Activated CD4-positive, alpha-beta T cell treated with anti-CD3 and anti-CD28 coated beads, Interleukin-2, amount 50 U/mL, for 4 hours (primary cell): Measurements from ENCODE around the gene FRYL.
"Not testable (repeated sequence)": the region's sequence is repeated elsewhere in the genome, so short reads cannot be mapped to it uniquely, and the experiment has no call there.

Experiments used
- DNase-seq, 2 experiments: peaks; one replicate each; pipeline ENCODE4 v3.0.0-alpha.2; 2020

Gene FRYL

DNA sequence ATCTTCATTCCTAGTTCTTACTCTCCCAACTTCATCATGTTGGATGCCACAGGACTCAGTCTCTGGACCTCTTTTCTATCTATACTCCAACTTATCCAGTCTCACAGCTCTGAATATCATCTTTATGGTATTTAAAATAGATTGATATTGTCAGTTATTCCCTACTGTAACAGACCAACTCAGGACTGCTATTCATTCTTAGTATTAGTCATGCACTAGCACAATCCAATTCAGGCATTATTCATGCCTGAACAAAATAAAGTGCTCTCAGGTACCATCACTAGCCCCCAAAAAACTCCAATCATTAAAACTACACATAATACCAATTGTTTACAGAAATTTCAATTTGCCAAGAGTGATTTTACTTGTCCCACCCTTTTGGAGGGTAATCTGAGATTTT lies 37.7 kb downstream of the FRYL start:
- DNase-seq = no peak

DNA sequence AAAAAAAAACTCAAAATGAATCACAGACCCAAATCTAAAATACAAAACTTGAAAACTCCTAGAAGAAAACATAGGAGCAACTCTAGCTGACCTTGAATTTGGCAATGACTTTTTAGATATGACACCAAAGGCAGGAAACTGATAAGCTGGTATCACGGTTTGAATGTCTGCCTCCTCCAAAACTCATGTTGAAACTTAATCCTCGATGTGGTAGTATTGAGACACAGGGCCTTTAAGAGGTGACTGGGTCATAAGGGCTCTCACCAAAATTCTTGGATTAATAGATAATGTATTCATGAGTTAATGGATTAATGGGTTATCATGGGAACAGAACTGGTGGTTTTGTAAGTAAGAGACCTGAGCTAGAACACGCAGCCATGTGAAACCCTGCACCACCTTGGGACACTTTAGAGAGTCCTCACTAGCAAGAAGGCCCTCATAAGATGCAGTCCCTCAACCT lies 40.5 kb downstream of the FRYL start:
- no peak for DNase-seq

DNA sequence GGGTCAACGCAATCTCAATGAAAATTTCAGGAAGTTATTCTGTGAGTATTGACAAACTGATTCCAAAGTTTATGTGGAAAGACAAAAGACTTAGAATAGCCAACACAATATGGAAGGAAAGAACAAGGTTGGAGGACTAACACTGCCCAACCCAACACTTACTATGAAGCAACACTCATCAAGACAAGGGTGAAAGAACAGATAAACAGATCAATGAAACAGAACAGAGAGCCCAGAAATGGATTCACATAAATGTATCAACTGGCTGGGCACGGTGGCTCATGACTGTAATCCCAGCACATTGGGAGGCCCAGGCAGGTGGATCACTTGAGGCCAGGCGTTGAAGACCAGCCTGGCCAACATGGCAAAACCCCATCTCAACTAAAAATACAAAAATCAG lies 41.2 kb downstream of the FRYL start:
- DNase-seq = no peak

DNA sequence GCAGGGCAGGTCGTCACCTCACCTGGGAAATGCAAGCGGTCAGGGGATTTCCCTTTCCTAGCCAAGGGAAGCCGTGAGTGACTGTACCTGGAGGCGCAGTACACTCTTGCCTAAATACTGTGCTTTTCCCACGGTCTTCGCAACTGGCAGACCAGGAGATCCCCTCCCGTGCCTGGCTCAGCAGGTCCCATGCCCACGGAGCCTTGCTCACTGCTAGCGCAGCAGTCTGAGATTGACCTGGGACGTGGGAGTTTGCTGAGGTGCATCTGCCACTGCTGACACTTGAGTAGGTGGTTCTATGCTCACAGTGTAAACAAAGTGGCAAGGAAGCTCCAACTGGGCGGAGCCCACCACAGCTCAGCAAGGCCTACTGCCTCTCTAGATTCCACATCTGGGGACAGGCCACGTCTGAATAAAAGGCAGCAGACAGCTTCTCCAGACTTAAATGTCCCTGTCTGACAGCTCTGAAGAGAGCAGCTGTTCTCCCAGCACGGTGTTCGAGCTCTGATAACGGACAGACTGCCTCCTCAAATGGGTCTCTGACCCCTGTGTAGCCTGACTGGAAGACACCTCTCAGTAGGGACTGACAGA lies 51.1 kb downstream of the FRYL start:
- peak; percentile 46 to 52 for DNase-seq

DNA sequence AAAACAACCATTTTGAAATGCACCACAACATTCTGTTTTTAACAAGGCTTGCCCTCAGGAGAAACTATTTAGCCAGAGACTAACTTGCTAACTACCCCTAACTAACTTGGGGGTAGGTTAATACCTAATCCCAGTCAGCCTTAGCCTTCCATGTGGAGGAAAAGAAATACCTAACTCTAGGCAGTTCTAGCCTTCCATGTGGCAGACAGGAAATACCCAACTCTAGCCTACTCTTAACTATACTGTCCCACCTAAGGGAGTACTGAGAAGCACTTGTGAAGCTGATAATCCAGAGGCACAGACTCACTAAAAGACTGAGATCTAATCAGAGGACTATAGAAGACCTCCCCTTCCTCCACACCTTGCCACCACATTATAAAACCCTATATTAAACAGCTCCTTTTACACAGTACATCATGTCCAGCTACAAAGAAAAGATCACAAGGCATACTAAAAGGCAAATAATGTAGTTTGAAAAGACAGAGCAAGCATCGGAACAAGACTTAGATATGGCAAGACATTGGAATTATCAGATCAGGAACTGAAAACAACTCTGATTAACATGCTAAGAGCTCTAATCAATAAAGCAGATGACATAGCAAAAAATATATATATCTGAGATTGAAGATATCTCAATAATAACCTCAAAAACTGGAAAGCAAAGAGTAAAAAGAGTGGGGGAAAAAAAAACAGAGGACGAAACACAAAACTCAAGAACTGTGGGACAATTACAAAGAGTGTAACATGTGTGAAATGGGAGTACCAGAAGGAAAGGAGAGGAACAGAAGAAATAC lies 52.2 kb downstream of the FRYL start:
- DNase-seq = no peak

DNA sequence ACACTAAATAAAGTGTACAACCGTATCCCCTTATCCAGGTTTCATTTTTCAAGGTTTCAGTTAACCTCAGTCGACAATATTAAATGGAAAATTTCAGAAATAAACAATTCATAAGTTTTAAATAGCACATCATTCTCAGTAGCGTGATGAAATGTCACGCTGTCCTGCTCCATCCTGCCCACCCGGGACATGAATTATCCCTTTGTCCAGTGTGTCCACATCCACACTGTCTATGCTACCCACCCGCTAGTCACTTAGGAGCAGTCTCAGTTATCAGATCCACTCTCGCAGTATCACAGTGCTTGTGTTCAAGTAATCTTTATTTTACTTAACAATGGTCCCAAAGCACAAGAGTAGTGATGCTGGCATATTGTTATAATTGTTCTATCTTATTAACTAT lies 54.7 kb downstream of the FRYL start:
- no peak for DNase-seq

DNA sequence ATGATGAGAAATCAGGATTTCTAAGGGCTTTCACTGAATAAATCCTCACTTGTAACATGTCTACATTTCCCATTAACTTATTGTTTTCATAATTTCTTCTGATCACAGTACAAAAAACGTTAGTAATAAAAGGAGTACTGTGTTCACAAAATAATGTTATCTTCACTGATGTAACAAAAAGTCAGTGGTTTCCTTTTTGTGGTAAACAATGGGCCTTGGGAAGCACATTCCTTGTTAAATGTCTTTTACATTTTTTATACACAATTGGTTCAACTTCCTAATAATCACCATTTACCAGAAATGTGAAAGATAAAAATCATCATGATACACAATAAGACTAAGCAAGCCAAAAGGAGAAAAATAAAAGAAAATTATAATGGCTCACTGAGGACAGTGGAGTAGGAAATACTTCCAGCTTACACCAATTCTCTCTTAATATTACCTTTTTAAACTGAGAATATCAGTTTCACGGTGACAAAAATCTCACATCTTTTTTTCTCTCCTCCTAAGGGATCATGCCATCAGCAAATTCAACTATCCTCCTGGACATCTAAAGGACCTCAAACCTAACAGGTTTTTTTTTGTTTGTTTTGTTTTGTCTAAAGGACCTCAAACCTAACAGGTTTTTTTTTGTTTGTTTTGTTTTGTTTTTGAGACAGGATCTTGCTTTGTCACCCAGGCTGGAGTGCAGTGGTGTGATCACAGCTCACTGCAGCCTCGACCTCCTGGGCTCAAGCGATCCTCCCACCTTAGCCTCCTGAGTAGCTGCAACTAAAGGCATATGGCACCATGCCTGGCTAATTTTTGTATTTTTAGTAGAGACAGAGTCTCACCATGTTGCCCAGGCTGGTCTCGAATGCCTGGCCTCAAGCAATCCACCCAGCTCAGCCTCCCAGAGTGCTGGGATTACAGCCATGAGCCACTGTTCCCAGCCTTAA lies 57.3 kb downstream of the FRYL start:
- DNase-seq = no peak

DNA sequence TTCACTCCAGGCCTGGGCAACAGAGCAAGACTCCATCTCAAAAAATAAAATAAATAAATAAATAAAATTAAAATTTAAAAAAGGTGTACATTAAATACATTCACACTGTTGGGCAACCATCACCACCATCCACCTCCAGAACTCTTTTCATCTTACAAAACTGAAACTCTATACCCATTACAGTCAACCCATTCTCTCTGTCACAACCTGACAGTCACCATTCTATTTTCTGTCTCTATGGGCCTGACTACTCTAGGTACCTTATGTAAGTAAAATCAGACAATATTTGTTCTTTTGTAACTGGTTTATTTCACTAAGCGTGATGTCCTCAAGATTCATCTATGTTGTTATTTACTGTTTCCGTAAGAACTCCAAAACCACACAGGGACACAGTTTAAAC lies 59.6 kb downstream of the FRYL start:
- DNase-seq = no peak

DNA sequence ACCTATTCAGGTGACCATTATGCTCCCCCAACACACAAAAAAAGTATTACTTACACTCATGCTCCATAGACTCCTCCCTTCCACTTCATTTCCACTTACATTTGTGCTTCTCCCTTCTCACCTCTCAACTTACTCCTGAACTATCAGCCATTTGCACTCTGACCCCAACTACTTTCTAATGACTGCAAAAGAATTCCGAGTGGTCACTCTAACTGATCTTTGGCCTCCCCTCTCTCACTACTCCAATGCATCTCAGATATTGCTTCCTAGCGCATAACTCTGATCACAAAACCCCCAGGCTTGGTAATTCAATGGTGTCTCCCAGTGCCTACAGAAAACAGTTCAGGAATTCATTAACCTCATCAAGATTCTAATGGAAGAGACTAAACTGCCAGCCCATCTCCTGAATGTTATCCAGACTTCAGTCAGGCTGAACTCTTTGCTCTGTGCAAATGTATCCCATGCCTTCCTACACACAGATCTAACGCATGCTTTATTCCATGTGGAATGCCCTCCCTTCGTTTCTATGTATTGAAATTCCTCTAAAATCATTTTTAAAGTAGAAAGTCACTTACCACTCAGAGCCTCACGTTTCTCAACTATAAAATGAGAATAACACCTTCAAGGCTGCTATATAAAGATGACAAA lies 61.1 kb downstream of the FRYL start:
- DNase-seq = no peak

DNA sequence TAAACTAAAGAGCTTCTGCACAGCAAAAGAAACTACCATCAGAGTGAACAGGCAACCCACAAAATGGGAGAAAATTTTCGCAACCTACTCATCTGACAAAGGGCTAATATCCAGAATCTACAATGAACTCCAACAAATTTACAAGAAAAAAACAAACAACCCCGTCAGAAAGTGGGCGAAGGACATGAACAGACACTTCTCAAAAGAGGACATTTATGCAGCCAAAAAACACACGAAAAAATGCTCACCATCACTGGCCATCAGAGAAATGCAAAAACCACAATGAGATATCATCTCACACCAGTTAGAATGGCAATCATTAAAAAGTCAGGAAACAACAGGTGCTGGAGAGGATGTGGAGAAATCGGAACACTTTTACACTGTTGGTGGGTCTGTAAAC lies 63.8 kb downstream of the FRYL start:
- DNase-seq = not testable (repeated sequence)

DNA sequence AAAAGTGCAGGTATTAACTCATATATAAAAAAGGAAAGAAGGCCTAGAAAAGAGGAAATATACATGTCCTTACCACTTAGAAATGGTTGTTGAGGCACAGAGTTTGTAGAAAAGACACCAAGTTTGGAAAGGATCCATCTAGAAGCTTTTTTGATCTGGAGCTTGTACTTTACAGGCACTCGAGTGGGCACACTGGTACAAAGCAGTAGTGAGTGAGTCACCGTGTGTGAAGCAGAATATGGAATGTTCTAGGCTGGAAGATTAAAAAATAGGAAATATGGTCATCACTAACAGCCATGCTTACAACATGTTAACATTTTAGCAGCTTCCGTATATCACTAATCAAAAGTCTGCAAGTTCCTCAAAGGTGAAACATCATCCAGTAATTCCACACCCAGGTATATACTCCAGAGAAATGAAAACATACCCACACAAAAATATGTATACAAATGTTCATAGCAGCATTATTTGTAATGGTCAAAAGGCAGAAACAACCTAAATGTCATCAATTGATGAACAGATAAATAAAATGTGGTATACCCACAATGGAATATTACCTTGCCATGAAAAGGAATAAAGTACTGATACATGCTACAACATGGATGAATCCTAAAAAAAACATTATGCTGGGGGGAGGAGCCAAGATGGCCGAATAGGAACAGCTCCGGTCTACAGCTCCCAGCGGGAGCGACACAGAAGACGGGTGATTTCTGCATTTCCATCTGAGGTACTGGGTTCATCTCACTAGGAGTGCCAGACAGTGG lies 69.5 kb downstream of the FRYL start:
- no peak for DNase-seq

DNA sequence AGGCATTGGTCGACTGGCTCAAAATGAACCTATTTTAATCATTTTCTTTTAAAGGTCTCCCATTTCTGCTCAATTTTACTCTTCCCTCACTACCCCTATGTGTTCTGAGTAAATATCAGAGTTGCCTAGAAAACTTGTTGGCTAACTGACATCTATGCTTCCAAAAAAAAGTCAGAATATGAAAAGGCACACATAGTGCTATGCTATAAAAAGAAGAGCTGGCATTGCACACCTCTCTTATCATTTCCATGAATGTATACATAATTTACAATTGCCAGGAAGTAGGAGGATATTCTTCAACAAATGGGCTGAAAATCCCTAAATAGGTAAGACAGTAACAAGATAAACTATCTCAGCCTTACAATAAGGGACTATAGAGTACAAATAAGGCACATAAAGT lies 70.2 kb downstream of the FRYL start:
- DNase-seq = no peak

DNA sequence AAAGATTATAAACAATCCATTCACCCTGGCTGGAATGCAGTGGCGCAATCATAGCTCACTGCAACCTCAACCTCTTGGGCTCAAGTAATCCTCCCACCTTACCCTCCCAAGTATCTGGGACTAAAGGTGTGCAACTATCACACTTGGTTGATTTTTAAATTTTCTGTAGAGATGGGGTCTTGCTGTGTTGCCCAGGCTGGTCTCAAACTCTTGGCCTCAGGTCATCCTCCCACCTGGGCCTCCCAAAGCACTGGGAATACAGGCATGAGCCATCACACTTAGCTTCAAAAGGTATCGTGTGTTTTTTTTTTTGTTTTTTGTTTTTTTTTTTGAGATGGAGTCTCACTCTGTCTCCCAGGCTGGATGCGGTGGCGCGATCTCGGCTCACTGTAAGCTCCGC lies 71.5 kb downstream of the FRYL start:
- DNase-seq = no peak

DNA sequence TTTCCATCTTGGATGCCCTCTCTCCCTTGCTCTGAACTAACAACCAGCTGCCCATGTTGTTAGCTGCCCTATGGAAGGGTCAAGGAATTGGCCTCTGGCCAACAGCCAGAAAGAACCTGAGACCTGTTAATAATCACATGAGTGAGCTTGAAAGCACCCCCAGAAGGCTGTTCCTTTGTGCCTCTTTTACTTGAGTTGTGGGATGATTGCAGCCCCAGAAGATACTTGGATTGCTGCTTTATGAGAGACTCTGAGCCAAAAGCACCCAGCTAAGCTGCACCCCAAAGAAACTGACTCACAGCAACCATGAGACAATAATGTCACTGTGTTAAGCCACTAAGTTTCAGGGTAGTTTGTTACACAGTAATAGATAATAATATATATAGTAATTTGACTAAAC lies 73.3 kb downstream of the FRYL start:
- DNase-seq = no peak

DNA sequence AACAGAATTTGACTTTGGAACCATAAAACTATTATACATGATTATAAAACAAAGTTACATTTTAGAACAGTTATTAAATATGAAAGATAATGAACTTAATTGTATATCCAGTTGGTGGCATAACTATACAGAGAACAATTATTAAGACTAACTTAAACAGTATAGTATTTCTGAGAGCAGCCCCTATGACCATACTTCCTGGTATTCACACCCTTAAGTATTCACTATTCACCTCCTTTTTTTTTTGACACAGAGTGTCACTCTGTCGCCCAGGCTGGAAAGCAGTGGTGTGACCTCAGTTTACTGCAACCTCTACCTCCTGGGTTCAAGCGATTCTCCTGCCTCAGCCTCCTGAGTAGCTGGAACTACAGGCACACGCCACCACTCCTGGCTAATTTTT lies 74.5 kb downstream of the FRYL start:
- DNase-seq = no peak

DNA sequence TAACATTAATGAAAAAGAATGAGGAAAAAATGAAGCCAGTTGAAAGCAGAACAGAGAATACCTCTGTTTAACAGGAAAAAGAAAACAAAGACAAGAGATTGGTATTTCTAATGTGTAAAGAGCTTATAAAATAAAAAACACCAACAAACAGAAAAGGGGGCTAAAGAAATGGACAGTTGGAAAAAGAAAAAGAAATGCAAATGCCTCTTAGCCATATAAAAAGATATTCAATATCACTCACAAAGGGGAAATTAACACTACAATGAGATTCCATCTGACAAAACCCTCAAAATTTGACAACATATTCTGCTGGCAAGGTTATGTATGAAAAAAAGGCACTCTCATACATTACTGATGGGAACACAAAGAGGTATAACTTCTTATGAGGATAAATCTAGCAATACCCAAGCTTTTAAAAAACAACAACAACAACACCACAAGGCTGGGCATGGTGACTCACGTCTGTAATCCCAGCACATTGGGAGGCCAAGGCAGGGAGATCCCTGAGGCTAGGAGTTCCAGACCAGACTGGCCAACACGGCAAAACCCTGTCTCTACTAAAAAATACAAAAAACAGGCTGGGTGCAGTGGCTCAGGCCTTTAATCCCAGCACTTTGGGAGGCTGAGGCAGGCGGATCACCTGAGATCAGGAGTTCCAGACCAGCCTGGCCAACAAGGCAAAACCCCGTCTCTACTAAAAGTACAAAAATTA lies 75.8 kb downstream of the FRYL start:
- no peak for DNase-seq

DNA sequence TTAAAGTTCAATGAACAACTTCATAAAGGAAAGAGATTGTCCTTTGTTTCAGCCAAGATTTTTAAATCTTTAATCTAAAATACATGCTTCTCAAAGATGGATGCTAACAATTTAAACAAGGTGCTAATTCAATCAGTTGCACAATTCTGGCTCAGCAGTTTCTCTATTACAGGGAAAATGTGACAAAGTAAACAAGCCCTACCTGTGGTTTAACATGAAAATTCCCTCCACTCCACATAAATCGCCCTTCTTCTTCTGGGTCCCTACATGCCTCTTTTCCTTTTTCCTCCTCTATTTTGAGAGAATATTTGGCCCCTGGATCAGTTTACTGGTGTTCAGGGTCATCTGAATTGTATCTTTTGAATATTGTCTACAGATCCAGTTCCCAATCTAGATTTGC lies 80.6 kb downstream of the FRYL start:
- no peak for DNase-seq

DNA sequence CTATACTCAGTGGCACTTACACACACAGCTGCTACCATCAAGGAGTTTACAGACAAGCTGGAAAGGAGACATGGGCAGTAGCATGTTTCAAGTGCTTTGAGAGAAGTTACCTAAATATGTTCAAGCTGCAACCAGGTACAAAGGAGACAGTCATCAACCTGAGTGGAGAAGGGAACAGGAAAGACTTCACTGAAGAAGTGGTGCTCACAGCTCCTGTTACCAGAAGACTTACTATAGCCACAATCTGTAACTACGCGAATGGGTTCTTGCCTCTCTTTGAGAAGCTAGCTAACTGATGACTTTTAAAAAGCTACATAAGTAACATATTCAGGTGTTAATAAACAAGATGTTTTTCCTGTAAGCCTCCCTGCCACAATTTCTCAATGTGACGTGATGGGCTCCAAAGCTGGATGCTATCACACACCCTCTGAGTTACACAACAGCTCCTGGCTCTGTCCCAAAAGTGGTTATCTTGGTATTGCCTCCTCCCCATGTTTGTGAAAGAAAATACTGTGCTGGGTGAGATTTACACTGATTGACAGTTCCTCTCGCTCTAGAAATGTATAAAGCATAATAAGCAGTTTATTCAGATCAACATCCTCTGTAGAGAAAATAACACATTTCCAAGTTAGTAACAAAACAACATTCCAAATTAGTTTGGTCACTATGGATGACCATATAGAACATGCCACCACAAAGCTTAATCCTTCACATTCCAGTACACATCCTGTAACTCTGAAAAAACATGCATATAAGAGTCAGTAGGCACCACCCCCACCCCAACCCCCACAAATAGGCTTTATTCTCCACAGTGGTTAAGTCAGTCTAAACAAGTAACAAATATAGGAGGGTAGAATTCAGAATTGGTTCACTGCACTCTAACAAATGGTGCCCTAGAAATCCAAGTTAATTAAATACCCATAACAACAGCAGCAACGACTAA lies 81.8 kb downstream of the FRYL start:
- no peak for DNase-seq

DNA sequence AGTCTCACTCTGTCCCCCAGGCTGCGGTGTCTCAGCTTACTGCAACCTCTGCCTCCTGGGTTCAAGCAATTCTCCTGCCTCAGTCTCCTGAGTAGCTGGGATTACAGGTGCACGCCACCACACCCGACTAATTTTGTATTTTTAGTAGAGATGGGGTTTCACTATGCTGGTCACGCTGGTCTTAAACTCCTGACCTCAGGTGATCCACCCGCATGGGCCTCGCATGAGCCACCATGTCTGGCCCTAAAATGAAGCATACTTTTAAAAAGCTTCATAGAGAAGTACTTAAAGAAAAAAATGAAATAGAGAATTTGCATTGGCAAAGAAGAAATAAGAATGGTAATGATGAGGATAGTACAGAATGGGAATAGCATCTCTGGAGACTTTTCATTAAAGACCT lies 82.6 kb downstream of the FRYL start:
- not testable (repeated sequence) for DNase-seq

DNA sequence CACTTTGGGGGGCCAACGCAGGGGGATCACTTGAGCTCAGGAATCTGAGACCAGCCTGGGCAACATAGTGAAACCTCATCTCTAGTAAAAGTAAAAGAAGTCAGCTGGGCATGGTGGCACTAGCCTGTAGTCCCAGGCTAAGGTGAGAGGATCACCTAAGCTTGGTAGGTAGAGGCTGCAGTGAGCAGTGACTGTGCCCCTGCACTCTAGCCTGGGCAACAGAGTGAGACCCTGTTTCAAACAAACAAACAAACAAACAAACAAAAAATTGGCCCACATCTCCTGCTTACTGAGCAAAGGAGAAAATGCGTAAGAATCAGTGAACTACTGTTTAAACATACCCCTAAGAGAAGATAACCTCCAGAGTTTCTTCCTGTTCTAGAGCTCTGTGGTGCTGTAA lies 85.3 kb downstream of the FRYL start:
- no peak for DNase-seq
